Naive thymus-derived CD4-positive, alpha-beta T cell (primary cell): ENCODE data around the gene CRABP2. TPM values are rescaled to one million over a fixed set of nuclear protein-coding genes. Genes with fewer than 3 reads are reported as not detected.

ENCODE experiments used
- ATAC-seq: fragments of 150-1000 bp; cut with Tn5 transposase; 2 replicates; pipeline ENCODE4 v1.10.0; 2021; ENCODE audit warnings: mild to moderate bottlenecking, moderate library complexity
- CTCF ChIA-PET: fragments of 350-600 bp; sonication (Branson Sonifier 250); formaldehyde crosslinking; loops from one replicate; lab custom pipeline; 2021; ENCODE audit warnings: antibody characterized with exemption; lab: Charles Lee
- POLR2A ChIA-PET: fragments of 350-600 bp; sonication (Branson Sonifier 250); formaldehyde crosslinking; loops from one replicate; lab custom pipeline; 2021; ENCODE audit warnings: antibody characterized with exemption, inconsistent platforms; lab: Charles Lee
- DNase-seq, 9 donors: peaks; one replicate each; pipeline versions ENCODE4 v3.0.0 to v3.0.0-alpha.2; 2020 to 2022; ENCODE audit warnings: mixed read lengths in 1 of 9
- H3K27ac ChIP-seq: one replicate; pipeline ENCODE4 v1.7.0; 2013; ENCODE audit warnings: mild to moderate bottlenecking, low read depth, low read length, moderate library complexity
- H3K27me3 ChIP-seq, 2 donors: one replicate each; pipeline ENCODE4 v1.7.0; 2013; ENCODE audit warnings: low read length in 2 of 2, mild to moderate bottlenecking in 2 of 2, moderate library complexity in 2 of 2; ENCODE audit not compliant: control insufficient read depth in 2 of 2, insufficient read depth in 2 of 2
- H3K36me3 ChIP-seq, 3 experiments: 1 replicate in 2 of 3; 2 replicates in 1 of 3; pipeline ENCODE4 v1.7.0; 2013; ENCODE audit warnings: low read length in 3 of 3, mild to moderate bottlenecking in 3 of 3, moderate library complexity in 1 of 3; ENCODE audit not compliant: insufficient read depth in 3 of 3, control insufficient read depth in 2 of 3
- H3K4me1 ChIP-seq, 2 donors: one replicate each; pipeline ENCODE4 v1.7.0; 2013; ENCODE audit warnings: low read length in 2 of 2, mild to moderate bottlenecking in 2 of 2, moderate library complexity in 1 of 2; ENCODE audit not compliant: control insufficient read depth in 2 of 2, insufficient read depth in 2 of 2
- H3K4me3 ChIP-seq: 2 replicates; pipeline ENCODE4 v1.7.0; 2013; ENCODE audit warnings: mild to moderate bottlenecking, low read length
- H3K9me3 ChIP-seq, 3 experiments: 1 replicate in 2 of 3; 2 replicates in 1 of 3; pipeline ENCODE4 v1.7.0; 2013; ENCODE audit warnings: low read length in 3 of 3; ENCODE audit not compliant: control insufficient read depth in 2 of 3
- H3K27ac Mint-ChIP-seq, 9 donors: one replicate each; pipeline ENCODE4 v1.8.0; 2020 to 2022; ENCODE audit warnings: mixed read lengths in 9 of 9, mild to moderate bottlenecking in 8 of 9, moderate library complexity in 5 of 9, inconsistent platforms in 2 of 9
- H3K27me3 Mint-ChIP-seq, 5 donors: one replicate each; pipeline ENCODE4 v1.8.0; 2021 to 2022; ENCODE audit warnings: mixed read lengths in 5 of 5, mild to moderate bottlenecking in 1 of 5
- H3K36me3 Mint-ChIP-seq, 5 donors: one replicate each; pipeline ENCODE4 v1.8.0; 2020 to 2022; ENCODE audit warnings: mixed read lengths in 5 of 5, mild to moderate bottlenecking in 3 of 5, inconsistent platforms in 1 of 5
- H3K4me1 Mint-ChIP-seq, 7 donors: one replicate each; pipeline ENCODE4 v1.8.0; 2020 to 2022; ENCODE audit warnings: mixed read lengths in 7 of 7, mild to moderate bottlenecking in 3 of 7, inconsistent platforms in 1 of 7
- H3K4me3 Mint-ChIP-seq, 10 donors: one replicate each; pipeline ENCODE4 v1.8.0; 2020 to 2022; ENCODE audit warnings: mild to moderate bottlenecking in 10 of 10, mixed read lengths in 10 of 10, moderate library complexity in 6 of 10, inconsistent platforms in 2 of 10
- H3K9me3 Mint-ChIP-seq, 11 donors: one replicate each; pipeline ENCODE4 v1.8.0; 2020 to 2022; ENCODE audit warnings: mixed read lengths in 11 of 11, mild to moderate bottlenecking in 4 of 11, inconsistent platforms in 1 of 11, moderate library complexity in 1 of 11
- intact Hi-C, 2 donors: fragments of 100-400 bp; cut with micrococcal nuclease; formaldehyde crosslinking; loops; one replicate each; pipeline ENCODE4 v1.15.1; 2023
- polyA plus RNA-seq, 2 donors: library from polyadenylated mRNA; unstranded; fragments of 300-500 nt; fragmentation: Illumina TruSeq; gene quantifications; one replicate each; pipeline ENCODE4 v1.2.3, GENCODE V29; 2021
- total RNA-seq, 6 experiments: library from RNA in 5 of 6; stranded (reverse) in 5 of 6; gene quantifications; 1 replicate in 5 of 6; 2 replicates in 1 of 6; pipeline ENCODE4 v1.2.3 and lab custom pipeline; 2021 to 2026

CRABP2 gene
- total and polyA plus RNA-seq, 7 experiments from 2014 or later: 0.38 to 2.5 (median 1.1) TPM

DNA sequence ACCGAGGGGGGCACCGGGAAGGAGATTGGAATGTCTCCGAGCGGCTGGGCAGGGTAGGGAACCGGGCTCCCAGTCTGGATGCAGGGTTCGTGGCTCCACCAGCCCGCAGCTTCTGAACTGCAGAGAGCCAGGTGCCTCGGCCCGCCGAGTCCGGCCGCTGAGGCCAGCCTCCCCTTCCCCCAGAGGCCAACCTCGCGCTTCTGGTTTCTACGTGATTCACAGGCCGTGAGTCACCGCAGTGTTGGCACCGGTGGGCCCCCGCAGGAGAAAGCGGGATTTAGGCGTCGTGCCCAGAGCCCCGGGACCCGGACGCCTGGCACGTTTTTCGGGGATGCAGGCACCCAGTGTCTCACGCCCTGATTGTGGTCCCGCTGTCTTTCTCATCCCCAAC lies 458 bp downstream of the CRABP2 start:
- POLR2A ChIA-PET: interaction anchor here (1.0 to 2.2 kb wide), 2 partner anchors 22 to 36 kb away, joined by 3 to 7 read pairs; partner anchors contain the start of gene MRPL24
- peak overlapping the region in 1 of 9 donors; percentile 47 for H3K27ac Mint-ChIP-seq

DNA sequence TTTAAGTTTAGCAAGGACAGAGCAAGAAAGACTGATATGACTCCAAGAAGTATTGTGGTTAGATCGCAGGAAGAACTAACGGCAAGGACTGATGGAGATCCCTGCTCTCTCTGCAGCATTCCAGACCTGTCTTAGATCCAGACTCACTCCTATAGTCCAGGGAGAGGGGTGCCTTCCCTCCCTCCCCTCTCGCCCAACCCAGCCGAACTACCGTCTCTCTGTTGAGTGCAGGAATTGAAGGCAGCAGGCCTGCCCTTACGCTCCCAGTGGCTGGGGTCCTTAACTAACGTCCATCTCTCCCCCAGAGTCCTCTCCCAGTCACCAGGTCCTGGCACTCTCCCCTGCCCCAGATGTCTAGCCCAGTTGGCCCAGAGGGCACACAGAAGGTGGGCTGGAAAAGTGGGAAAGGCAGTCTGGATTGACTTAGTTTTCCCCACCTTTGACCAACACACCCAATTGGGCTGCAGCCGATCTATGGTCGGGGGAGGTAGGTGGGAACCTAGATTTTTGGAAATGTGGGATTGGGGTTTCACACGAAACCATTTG lies 1.1 kb downstream of the CRABP2 start:
- CTCF ChIA-PET: interaction anchor here (11.9 kb wide), 1 partner anchor 15 kb away, joined by 93 read pairs; no protein-coding TSS in a partner anchor
- Histone ChIP-seq H3K4me1 (peaks cover 23 to 27% of the 10 kb centered on the region in 2 donors), H3K27me3 (peaks cover 3 to 4% of the 10 kb centered on the region in 2 donors), H3K9me3 (no peaks in the 10 kb centered on the region), H3K36me3 (no peaks in the 10 kb centered on the region), H3K4me3 (no peak overlapping the region), H3K27ac (no peak overlapping the region)
- Mint-ChIP-seq H3K27ac (peak overlapping the region in 1 of 9 donors; percentile 8), H3K9me3 (no peaks in the 10 kb centered on the region), H3K4me1 (peaks cover 11 to 37% (median 24%) of the 10 kb centered on the region in 7 donors), H3K4me3 (peak overlapping the region; percentile 14 to 95 (median 42)), H3K36me3 (no peaks in the 10 kb centered on the region), H3K27me3 (peaks cover 8 to 44% (median 26%) of the 10 kb centered on the region in 5 donors)
- ATAC-seq: no peak
- POLR2A ChIA-PET: interaction anchor here (1.0 kb wide), 1 partner anchor 23 kb away, joined by 3 read pairs; no protein-coding TSS in a partner anchor
- DNase-seq: no peak
- intact Hi-C loops: no loop called here

More for the DNA sequence above, 458 bp downstream of the CRABP2 start:
- Histone ChIP-seq H3K27me3 (peaks cover 3 to 4% of the 10 kb centered on the region in 2 donors), H3K9me3 (no peaks in the 10 kb centered on the region), H3K36me3 (no peaks in the 10 kb centered on the region), H3K27ac (peak overlapping the region; percentile 71), H3K4me3 (peak overlapping the region; percentile 81), H3K4me1 (peaks cover 23 to 27% of the 10 kb centered on the region in 2 donors)
- no peaks in the 10 kb centered on the region for H3K9me3 Mint-ChIP-seq
- intact Hi-C loops: loop anchor here in 1 of 2 donors (5.0 kb wide), 1 partner anchor 78 kb away; no protein-coding TSS in a partner anchor
- CTCF ChIA-PET: interaction anchor here (2.6 to 11.9 kb wide), 3 partner anchors 11 to 21 kb away, joined by 11 to 93 read pairs (median 37); no protein-coding TSS in a partner anchor
- ATAC-seq: no peak
- H3K4me3 Mint-ChIP-seq: peak overlapping the region; percentile 23 to 95 (median 92)
- H3K27me3 Mint-ChIP-seq: peaks cover 8 to 44% (median 26%) of the 10 kb centered on the region in 5 donors
- peak in 1 of 9 donors; percentile 32 for DNase-seq
- no peaks in the 10 kb centered on the region for H3K36me3 Mint-ChIP-seq
- H3K4me1 Mint-ChIP-seq: peaks cover 11 to 37% (median 24%) of the 10 kb centered on the region in 7 donors

DNA sequence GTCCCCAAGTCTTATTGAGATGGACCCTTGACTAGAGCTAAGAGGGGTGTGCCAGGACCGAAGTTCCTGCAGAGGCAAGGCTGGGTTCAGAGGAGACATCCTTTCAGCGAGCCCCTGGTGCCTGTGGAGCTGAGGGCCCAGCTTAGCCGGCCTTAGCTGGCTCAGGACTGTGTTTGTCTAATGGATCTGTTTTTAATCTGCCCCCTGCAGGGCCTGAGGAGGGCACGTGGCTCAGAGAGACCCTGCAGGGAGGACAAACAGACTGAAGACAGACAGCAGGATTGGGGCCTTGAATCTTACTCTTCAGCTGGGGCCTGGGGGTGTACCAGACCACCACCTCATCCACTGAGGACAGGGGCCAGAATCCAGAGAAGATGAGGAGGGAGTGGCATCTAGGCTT lies 1.6 kb downstream of the CRABP2 start:
- intact Hi-C loops: no loop called here
- peaks cover 23 to 27% of the 10 kb centered on the region in 2 donors for H3K4me1 ChIP-seq
- Mint-ChIP-seq H3K4me1 (peaks cover 11 to 37% (median 24%) of the 10 kb centered on the region in 7 donors), H3K36me3 (no peaks in the 10 kb centered on the region), H3K27ac (no peak overlapping the region), H3K27me3 (peaks cover 8 to 44% (median 29%) of the 10 kb centered on the region in 5 donors), H3K9me3 (no peaks in the 10 kb centered on the region), H3K4me3 (peak overlapping the region in 6 of 10 donors; percentile 32 to 95 (median 64))
- H3K27me3 ChIP-seq: peaks cover 3 to 4% of the 10 kb centered on the region in 2 donors
- no peaks in the 10 kb centered on the region for H3K9me3 ChIP-seq
- CTCF ChIA-PET: interaction anchor here (11.9 kb wide), 1 partner anchor 15 kb away, joined by 93 read pairs; no protein-coding TSS in a partner anchor
- ATAC-seq (no peak), DNase-seq (no peak)
- H3K4me3 ChIP-seq: no peak overlapping the region
- POLR2A ChIA-PET: interaction anchor here (1.6 kb wide), 1 partner anchor 10 kb away, joined by 3 read pairs; no protein-coding TSS in a partner anchor
- H3K36me3 ChIP-seq: no peaks in the 10 kb centered on the region
- H3K27ac ChIP-seq: no peak overlapping the region

DNA sequence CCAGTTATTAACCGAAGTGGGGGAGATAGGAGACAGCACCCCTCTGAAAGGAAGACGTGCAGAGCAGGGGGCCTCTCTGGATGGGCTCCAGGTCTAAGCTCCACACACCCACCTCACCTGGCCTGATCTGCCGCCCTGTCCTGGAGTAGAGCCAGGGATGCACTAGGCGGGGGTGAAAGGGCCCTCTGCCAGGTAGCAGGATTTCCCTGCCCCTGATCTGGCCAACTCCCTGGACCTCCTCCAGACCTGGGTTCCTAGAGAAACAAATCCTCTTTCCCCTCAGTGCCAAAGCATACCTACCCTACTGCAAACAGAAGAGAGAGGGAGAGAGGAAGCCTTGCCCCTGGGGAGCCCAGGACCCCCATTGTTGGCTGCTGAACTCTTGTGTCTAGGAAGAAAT lies 2.0 kb downstream of the CRABP2 start:
- no peak overlapping the region for H3K27ac ChIP-seq
- H3K27me3 ChIP-seq: peaks cover 3 to 4% of the 10 kb centered on the region in 2 donors
- no peaks in the 10 kb centered on the region for H3K36me3 ChIP-seq

DNA sequence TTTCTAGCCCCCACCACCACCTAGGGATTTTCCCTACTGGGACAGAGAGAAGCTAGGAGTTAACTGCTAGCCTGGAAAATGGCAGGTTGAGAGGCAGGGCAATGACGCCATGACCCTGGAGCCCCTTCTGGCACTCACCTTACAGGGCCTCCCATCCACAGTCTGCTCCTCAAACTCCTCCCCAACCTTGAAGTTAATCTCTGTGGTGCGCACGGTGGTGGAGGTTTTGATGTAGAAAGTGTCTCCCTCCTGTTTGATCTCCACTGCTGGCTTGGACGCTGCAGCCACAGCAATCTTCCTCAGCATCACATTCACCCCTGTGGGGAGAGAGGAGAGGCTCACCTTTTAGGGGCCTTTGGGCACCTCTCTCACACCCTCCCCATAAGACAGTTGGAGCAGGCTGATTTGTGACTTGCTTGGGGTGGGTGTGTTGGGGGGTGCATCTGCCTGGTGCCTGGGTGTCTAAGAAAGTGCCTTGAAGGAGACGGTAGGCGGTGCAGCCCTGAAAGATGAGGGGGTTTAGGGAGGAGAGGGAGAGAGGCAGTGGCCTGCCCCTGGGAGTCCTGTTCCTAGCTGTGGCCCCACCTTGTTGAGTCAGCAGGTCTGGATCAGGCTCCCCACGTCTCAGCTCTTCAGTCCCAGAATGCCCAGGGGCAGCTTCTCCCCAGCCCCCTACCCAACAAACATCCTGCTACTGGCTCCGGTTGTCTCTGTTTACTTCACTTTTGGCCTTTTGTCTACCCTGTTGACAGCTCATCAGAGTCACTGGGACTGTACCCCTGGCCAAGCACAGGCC lies 4.4 kb downstream of the CRABP2 start:
- H3K4me3 ChIP-seq: no peak overlapping the region
- H3K36me3 ChIP-seq: no peaks in the 10 kb centered on the region
- no peak overlapping the region for H3K27ac ChIP-seq
- H3K27me3 Mint-ChIP-seq: peaks cover 18 to 45% (median 37%) of the 10 kb centered on the region in 5 donors
- ATAC-seq (no peak), DNase-seq (no peak)
- peaks cover 3 to 4% of the 10 kb centered on the region in 2 donors for H3K27me3 ChIP-seq
- intact Hi-C loops: no loop called here
- ChIA-PET CTCF (interaction anchor here (1.5 to 11.9 kb wide), 2 partner anchors 12 to 28 kb away, joined by 4 to 93 read pairs; partner anchors contain the start of gene ISG20L2), POLR2A (interaction anchor here (0.7 kb wide), 1 partner anchor 604 kb away, joined by 3 read pairs; no protein-coding TSS in a partner anchor)
- no peaks in the 10 kb centered on the region for H3K9me3 Mint-ChIP-seq
- H3K4me3 Mint-ChIP-seq: no peak overlapping the region
- peaks cover 0 to 7% (median 0%) of the 10 kb centered on the region in 5 donors for H3K36me3 Mint-ChIP-seq
- peaks cover 2 to 18% (median 13%) of the 10 kb centered on the region in 7 donors for H3K4me1 Mint-ChIP-seq
- no peaks in the 10 kb centered on the region for H3K9me3 ChIP-seq
- H3K4me1 ChIP-seq: peaks cover 14 to 17% of the 10 kb centered on the region in 2 donors
- H3K27ac Mint-ChIP-seq: peak overlapping the region in 1 of 9 donors; percentile 12

More for the DNA sequence above, 2.0 kb downstream of the CRABP2 start:
- no peaks in the 10 kb centered on the region for H3K9me3 ChIP-seq
- Mint-ChIP-seq H3K27me3 (peaks cover 8 to 44% (median 32%) of the 10 kb centered on the region in 5 donors), H3K27ac (peak overlapping the region in 1 of 9 donors; percentile 43), H3K4me1 (peaks cover 11 to 37% (median 24%) of the 10 kb centered on the region in 7 donors), H3K9me3 (no peaks in the 10 kb centered on the region), H3K4me3 (peak overlapping the region in 1 of 10 donors; percentile 53), H3K36me3 (no peaks in the 10 kb centered on the region)
- H3K4me1 ChIP-seq: peaks cover 23 to 27% of the 10 kb centered on the region in 2 donors
- no peak overlapping the region for H3K4me3 ChIP-seq
- DNase-seq (no peak), ATAC-seq (no peak)
- CTCF ChIA-PET: interaction anchor here (11.9 kb wide), 1 partner anchor 14 kb away, joined by 93 read pairs; no protein-coding TSS in a partner anchor
- intact Hi-C loops: no loop called here
- POLR2A ChIA-PET: interaction anchor here (1.6 kb wide), 1 partner anchor 10 kb away, joined by 3 read pairs; no protein-coding TSS in a partner anchor

DNA sequence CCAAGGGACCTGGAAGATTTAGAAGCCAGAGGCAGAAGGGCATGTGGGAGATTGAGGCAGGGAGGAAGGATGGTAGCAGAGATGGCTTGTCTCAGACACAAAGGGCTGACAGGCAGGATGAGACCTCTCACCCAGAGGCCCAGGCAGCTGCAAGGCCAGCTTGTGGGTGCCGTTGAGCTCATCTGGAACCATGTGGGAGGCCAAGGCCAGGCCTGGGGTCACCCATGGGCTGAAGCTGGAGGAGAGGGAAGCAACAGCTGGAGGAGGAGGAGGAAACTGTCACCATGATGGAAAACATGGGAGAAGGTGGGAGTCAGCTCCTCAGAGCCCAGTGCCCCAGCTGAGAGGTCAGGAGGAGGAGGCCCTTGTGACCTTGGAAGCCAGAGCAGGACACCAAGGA lies 6.4 kb downstream of the CRABP2 start:
- Histone ChIP-seq H3K27ac (no peak overlapping the region), H3K9me3 (no peaks in the 10 kb centered on the region), H3K4me1 (no peaks in the 10 kb centered on the region), H3K27me3 (peaks cover 0 to 3% of the 10 kb centered on the region in 2 donors), H3K4me3 (no peak overlapping the region), H3K36me3 (no peaks in the 10 kb centered on the region)
- Mint-ChIP-seq H3K27ac (peak overlapping the region in 2 of 9 donors; percentile 45 to 72), H3K36me3 (peaks cover 0 to 7% (median 0%) of the 10 kb centered on the region in 5 donors), H3K9me3 (no peaks in the 10 kb centered on the region), H3K4me3 (no peak overlapping the region), H3K4me1 (peaks cover 0 to 3% (median 2%) of the 10 kb centered on the region in 7 donors), H3K27me3 (peaks cover 17 to 47% (median 31%) of the 10 kb centered on the region in 5 donors)
- DNase-seq (no peak), ATAC-seq (no peak)
- ChIA-PET CTCF (interaction anchor here (11.9 kb wide), 1 partner anchor 10 kb away, joined by 93 read pairs; no protein-coding TSS in a partner anchor), POLR2A (no interaction called here)
- intact Hi-C loops: no loop called here
